Coronary artery (tissue), 2 donors: Measurements from ENCODE around the gene TNPO3.
"Not testable (repeated sequence)": the region's sequence is repeated elsewhere in the genome, so short reads cannot be mapped to it uniquely, and the experiment has no call there.

Experiments used
- DNase-seq: peaks from one replicate; pipeline ENCODE4 v3.0.0-alpha.2; 2017; ENCODE audit warnings: low spot score
- H3K27ac ChIP-seq, 2 donors: fragments of 200-600 bp; sonication (generic); one replicate each; pipeline ENCODE4 v1.5.1; 2016 to 2019
- H3K4me3 ChIP-seq: fragments of 200-600 bp; sonication (generic); 2 replicates; pipeline ENCODE4 v1.5.1; 2016; ENCODE audit warnings: mild to moderate bottlenecking, moderate library complexity
- CTCF ChIP-seq: fragments of 200-600 bp; sonication (generic); IDR thresholded peaks from one replicate; pipeline ENCODE4 v1.5.1; 2019; ENCODE audit warnings: antibody characterized with exemption

TNPO3 gene

GRCh38 chr7:129053938-129054437, 923 bp downstream of the TNPO3 start:
- peak overlapping the region; percentile 87 to 92 for H3K27ac ChIP-seq
- TF ChIP-seq CTCF: no peak
- no peak for DNase-seq
- peak overlapping the region; percentile 88 for H3K4me3 ChIP-seq

- Histone ChIP-seq H3K4me3 (no peak overlapping the region), H3K27ac (no peak overlapping the region)
- no peak for DNase-seq
- TF ChIP-seq CTCF: no peak
Measured at GRCh38 chr7:129052441-129052840, 2.5 kb downstream of the TNPO3 start.

GRCh38 chr7:129051459-129051858, 3.5 kb downstream of the TNPO3 start:
- H3K4me3 ChIP-seq, H3K27ac ChIP-seq, DNase-seq: not testable (repeated sequence)

- no peak for TF ChIP-seq CTCF
- Histone ChIP-seq H3K27ac (no peak overlapping the region), H3K4me3 (no peak overlapping the region)
- DNase-seq: no peak
Measured at GRCh38 chr7:129047761-129048160, 7.2 kb downstream of the TNPO3 start.

GRCh38 chr7:129045682-129046081, 9.2 kb downstream of the TNPO3 start:
- Histone ChIP-seq H3K4me3 (no peak overlapping the region), H3K27ac (no peak overlapping the region)
- TF ChIP-seq CTCF: no peak
- no peak for DNase-seq

- TF ChIP-seq CTCF: no peak
- Histone ChIP-seq H3K27ac (no peak overlapping the region), H3K4me3 (no peak overlapping the region)
- no peak for DNase-seq
Measured at GRCh38 chr7:129043012-129043411, 11.9 kb downstream of the TNPO3 start.

- no peak for DNase-seq
- Histone ChIP-seq H3K4me3 (no peak overlapping the region), H3K27ac (no peak overlapping the region)
- no peak for TF ChIP-seq CTCF
Measured at GRCh38 chr7:129041142-129042085, 13.5 kb downstream of the TNPO3 start.

- not testable (repeated sequence) for H3K27ac ChIP-seq, H3K4me3 ChIP-seq, DNase-seq
Measured at GRCh38 chr7:129038468-129038867, 16.4 kb downstream of the TNPO3 start.
